Choroid plexus epithelial cell (primary cell): Measurements from ENCODE around the gene SOX6.
"Not testable (repeated sequence)": the region's sequence is repeated elsewhere in the genome, so short reads cannot be mapped to it uniquely, and the experiment has no call there.

Experiments used
- DNase-seq: peaks from one replicate; pipeline ENCODE4 v3.0.0-alpha.2; 2010; ENCODE audit warnings: low read depth
- H3K4me3 ChIP-seq: 2 replicates; pipeline ENCODE4 v1.5.1; 2011; ENCODE audit warnings: low read depth, mild to moderate bottlenecking, control low read depth, low read length, moderate library complexity
- TF ChIP-seq, protein P1 (sequence below): conservative IDR thresholded peaks from 2 replicates; pipeline ENCODE4 v1.5.1; 2011; ENCODE audit warnings: low read depth, mild to moderate bottlenecking, control low read depth, inconsistent platforms, low read length, moderate library complexity

SOX6 gene

DNA sequence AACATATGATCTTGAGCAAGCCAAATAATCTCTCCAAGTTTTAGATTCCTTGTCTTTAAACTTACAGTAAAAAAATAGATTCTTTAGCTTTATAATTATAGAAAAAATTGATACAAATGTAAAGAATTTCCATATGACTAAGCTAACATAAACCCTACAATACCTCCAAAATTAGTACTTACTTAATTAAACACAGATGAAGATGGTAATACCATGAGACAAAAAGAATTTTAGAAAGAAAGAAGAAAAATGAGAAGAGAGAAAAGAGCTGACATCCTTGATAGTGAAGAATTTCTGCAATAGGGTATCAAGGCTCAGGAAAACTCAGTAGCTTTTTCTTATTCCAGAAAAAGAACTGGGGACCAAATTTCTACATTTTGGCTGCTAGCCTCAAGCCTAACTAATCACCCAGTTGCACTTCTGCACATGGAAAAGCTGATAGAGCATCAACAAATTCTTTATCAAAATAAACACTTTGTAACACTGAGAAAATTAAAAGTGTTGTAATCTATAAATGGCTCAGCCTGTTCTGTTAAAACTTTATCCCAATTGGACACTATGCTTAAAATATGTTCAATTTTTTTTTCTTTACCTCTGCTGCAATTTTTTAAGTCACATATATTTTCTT is 24.7 kb upstream of the SOX6 start:
- DNase-seq = no peak
- H3K4me3 ChIP-seq = no peak overlapping the region
- TF ChIP-seq, protein P1, sequence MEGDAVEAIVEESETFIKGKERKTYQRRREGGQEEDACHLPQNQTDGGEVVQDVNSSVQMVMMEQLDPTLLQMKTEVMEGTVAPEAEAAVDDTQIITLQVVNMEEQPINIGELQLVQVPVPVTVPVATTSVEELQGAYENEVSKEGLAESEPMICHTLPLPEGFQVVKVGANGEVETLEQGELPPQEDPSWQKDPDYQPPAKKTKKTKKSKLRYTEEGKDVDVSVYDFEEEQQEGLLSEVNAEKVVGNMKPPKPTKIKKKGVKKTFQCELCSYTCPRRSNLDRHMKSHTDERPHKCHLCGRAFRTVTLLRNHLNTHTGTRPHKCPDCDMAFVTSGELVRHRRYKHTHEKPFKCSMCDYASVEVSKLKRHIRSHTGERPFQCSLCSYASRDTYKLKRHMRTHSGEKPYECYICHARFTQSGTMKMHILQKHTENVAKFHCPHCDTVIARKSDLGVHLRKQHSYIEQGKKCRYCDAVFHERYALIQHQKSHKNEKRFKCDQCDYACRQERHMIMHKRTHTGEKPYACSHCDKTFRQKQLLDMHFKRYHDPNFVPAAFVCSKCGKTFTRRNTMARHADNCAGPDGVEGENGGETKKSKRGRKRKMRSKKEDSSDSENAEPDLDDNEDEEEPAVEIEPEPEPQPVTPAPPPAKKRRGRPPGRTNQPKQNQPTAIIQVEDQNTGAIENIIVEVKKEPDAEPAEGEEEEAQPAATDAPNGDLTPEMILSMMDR = no peak

DNA sequence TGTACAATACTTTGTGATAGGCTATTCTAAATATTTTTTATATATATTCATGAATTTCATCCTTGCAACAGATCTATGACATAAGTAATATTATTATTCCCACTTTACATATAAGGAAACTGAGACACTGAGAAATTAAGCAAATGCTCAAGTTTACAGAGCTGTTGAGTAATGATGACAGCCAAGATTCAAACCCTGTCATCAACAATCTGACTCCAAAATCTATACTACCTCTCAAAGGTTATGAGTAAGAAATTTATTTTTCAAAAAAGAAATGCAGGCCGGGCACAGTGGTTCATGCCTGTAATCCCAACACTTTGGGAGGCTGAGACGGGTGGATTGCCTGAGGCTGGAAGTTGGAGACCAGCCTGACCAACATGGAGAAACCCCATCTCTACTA is 22.6 kb upstream of the SOX6 start:
- DNase-seq = no peak
- TF ChIP-seq, protein P1 = no peak
- no peak overlapping the region for H3K4me3 ChIP-seq

DNA sequence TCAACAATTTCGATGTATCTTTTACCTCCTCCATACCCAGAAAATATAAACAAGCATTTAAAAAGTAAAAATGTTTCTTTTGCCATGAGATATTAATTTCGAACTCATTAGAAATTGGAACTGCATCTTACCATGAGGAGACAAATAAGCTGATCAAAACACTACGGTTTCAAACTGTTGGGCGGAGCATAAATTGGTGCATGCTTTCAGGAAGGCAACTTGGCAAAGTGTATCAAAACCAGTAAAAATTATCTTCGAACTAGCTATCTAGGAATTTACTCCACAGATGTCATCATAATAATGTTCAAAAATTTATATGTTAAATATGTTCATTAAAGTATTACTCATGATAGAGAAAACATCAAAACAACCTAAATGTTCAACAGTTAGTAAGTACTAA is 21.4 kb upstream of the SOX6 start:
- TF ChIP-seq, protein P1 = no peak
- H3K4me3 ChIP-seq = no peak overlapping the region
- DNase-seq = no peak

DNA sequence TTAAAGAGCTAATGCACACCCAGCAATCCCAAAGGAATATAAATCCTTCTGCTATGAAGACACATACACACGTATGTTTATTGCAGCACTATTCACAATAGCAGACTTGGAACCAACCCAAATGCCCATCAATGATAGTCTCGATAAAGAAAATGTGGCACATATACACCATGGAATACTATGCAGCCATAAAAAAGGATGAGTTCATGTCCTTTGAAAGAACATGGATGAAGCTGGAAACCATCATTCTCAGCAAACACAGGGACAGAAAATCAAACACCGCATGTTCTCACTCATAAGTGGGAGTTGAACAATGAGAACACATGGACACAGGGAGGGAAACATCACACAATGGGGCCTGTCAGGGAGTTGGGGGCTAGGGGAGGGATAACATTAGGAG is 19.3 kb upstream of the SOX6 start:
- not testable (repeated sequence) for H3K4me3 ChIP-seq, DNase-seq

DNA sequence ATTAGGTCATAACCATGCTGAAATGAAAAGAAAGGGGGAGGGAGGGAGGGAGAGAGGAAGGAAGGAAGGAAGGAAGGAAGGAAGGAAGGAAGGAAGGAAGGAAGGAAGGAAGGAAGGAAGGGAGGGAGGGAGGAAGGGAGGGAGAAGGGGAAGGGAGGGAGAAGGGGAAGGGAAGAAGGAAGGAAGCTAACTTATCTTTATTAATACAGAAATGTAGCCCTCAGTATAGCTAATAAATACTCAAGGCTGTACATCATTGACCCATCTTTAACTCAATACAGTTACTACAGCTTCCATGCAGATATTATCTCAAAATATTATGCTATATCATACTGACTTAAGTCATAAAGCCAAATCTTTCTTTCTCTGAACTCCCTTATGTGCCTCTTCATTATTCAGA is 17.4 kb upstream of the SOX6 start:
- TF ChIP-seq, protein P1 = no peak
- no peak for DNase-seq

DNA sequence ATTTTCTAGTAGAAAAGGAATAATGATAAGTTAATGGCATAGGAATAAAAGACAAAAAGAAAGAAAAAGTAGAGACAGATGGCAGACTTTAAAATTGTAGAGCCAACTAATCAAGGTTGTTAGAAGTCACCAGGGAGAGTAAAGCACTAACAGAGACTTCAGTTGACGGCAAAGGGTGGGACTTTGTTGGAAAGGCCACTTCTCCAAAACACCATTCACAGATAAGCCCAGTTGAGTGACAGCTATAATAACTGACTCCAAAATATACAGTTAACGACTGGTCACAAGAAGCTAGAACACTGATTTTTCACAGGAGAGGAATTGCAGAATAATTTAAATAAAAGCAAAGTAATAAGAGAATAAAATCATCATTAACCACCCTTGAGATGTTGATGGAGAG is 16.0 kb upstream of the SOX6 start:
- DNase-seq = no peak
- TF ChIP-seq, protein P1 = no peak

More for the DNA sequence above, 17.4 kb upstream of the SOX6 start:
- H3K4me3 ChIP-seq = no peak overlapping the region

DNA sequence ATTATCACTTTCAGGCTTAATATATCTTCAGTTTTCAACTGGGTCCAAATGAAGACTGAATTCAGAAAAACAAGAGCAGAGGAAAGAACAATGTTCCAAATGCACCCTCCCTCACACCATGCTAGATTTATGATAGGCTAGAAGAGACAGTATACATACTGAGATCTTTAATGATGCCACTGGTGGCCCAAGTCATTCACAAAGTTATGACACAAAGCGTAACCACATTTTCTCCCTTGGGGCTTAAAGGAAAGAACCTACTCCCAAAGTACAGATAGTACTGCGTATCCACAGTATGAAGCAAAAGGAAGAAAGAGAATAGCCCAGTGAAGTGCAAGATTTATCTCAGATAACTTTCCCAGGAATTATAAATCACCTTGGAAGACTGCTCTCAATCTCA is 10.9 kb upstream of the SOX6 start:
- TF ChIP-seq, protein P1 = no peak
- no peak overlapping the region for H3K4me3 ChIP-seq
- no peak for DNase-seq

More for the DNA sequence above, 16.0 kb upstream of the SOX6 start:
- no peak overlapping the region for H3K4me3 ChIP-seq
